ENCODE results near the gene GRM1. TPM values are rescaled to one million over a fixed set of nuclear protein-coding genes. Genes with fewer than 3 reads are reported as not detected.

The GRM1 gene
- total RNA-seq, 1 donor from 2014 or later, result 6.7 TPM

DNA sequence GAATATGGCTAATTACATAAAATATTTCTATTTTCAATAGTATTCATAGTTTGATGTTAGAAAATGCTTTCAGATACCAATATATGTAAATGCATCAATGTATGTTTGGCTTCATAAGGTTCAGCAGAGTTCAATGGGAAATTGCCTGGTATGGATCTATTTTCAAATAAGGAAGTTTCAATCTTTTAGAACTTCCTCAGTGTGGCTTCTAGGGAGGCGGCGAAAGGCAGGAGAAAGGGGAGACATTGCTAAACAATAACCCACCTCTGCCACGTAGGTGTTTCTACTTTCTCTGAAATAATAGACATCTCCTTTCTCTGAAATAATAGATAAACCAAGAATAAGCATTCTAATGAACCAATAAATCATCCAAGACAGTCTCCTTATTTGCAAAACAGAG is 277.1 kb downstream of the GRM1 start:
- no peak for DNase-seq
- intact Hi-C loops (cut with micrococcal nuclease), result no loop called here

GRCh38 chr6:146310628-146311027 is 281.8 kb downstream of the GRM1 start:
- H3K4me1 ChIP-seq, result peaks cover 8% of the 10 kb centered on the region
- H3K36me3 ChIP-seq, result no peaks in the 10 kb centered on the region
- intact Hi-C loops (cut with micrococcal nuclease), result no loop called here
- no peak for DNase-seq
- no peak overlapping the region for H3K4me3 ChIP-seq
- no peak for TF ChIP-seq CTCF (IDR thresholded peaks at IDR 0.05; ENCODE audit: borderline replicate concordance)
- no peak overlapping the region for H3K27ac ChIP-seq (replicated peaks)
- no peaks in the 10 kb centered on the region for H3K27me3 ChIP-seq (ENCODE audit: low read depth)
- no peaks in the 10 kb centered on the region for H3K9me3 ChIP-seq (replicated peaks)

More for the DNA sequence above, 277.1 kb downstream of the GRM1 start:
- no peak for TF ChIP-seq CTCF (IDR thresholded peaks at IDR 0.05; ENCODE audit: borderline replicate concordance)
- no peak overlapping the region for H3K27ac ChIP-seq (replicated peaks)
- no peak overlapping the region for H3K4me3 ChIP-seq
- peaks cover 11% of the 10 kb centered on the region for H3K4me1 ChIP-seq
- H3K9me3 ChIP-seq (replicated peaks), result no peaks in the 10 kb centered on the region
- no peaks in the 10 kb centered on the region for H3K36me3 ChIP-seq
- H3K27me3 ChIP-seq (ENCODE audit: low read depth), result no peaks in the 10 kb centered on the region

GRCh38 chr6:146311079-146311478 is 282.2 kb downstream of the GRM1 start:
- H3K27me3 ChIP-seq (ENCODE audit: low read depth), result no peaks in the 10 kb centered on the region
- H3K4me3 ChIP-seq, result no peak overlapping the region
- H3K9me3 ChIP-seq (replicated peaks), result no peaks in the 10 kb centered on the region
- peaks cover 8% of the 10 kb centered on the region for H3K4me1 ChIP-seq
- DNase-seq, result no peak
- no peaks in the 10 kb centered on the region for H3K36me3 ChIP-seq
- TF ChIP-seq CTCF (IDR thresholded peaks at IDR 0.05; ENCODE audit: borderline replicate concordance), result no peak
- intact Hi-C loops (cut with micrococcal nuclease), result no loop called here
- H3K27ac ChIP-seq (replicated peaks), result no peak overlapping the region

GRCh38 chr6:146312608-146313007 is 283.7 kb downstream of the GRM1 start:
- H3K27me3 ChIP-seq (ENCODE audit: low read depth), result no peaks in the 10 kb centered on the region
- H3K9me3 ChIP-seq (replicated peaks), result no peaks in the 10 kb centered on the region
- no peak for TF ChIP-seq CTCF (IDR thresholded peaks at IDR 0.05; ENCODE audit: borderline replicate concordance)
- no peak for DNase-seq
- no peak overlapping the region for H3K27ac ChIP-seq (replicated peaks)
- no peak overlapping the region for H3K4me3 ChIP-seq
- intact Hi-C loops (cut with micrococcal nuclease), result no loop called here
- peaks cover 8% of the 10 kb centered on the region for H3K4me1 ChIP-seq
- H3K36me3 ChIP-seq, result no peaks in the 10 kb centered on the region

- Histone ChIP-seq H3K9me3 (replicated peaks) (peaks cover 14% of the 10 kb centered on the region), H3K27ac (replicated peaks) (no peak overlapping the region), H3K4me1 (no peaks in the 10 kb centered on the region), H3K36me3 (no peaks in the 10 kb centered on the region), H3K4me3 (no peak overlapping the region), H3K27me3 (ENCODE audit: low read depth) (no peaks in the 10 kb centered on the region)
- DNase-seq, result no peak
- intact Hi-C loops (cut with micrococcal nuclease), result no loop called here
- TF ChIP-seq CTCF (IDR thresholded peaks at IDR 0.05; ENCODE audit: borderline replicate concordance), result no peak
Measured at GRCh38 chr6:146315381-146316174, 286.7 kb downstream of the GRM1 start.
